Right lobe of liver (tissue), 6 donors: ENCODE data around the gene TOB2. TPM values are rescaled to one million over a fixed set of nuclear protein-coding genes. Genes with fewer than 3 reads are reported as not detected.
"Not testable (repeated sequence)": the region's sequence is repeated elsewhere in the genome, so short reads cannot be mapped to it uniquely, and the experiment has no call there.

Experiments
- ATAC-seq, 4 donors: fragments of 200-7000 bp; cut with Tn5 transposase; one replicate each; pipeline ENCODE4 v1.9.1; 2020; ENCODE audit warnings: mild to moderate bottlenecking in 4 of 4, moderate library complexity in 4 of 4
- DNase-seq, 3 donors: peaks; one replicate each; pipeline ENCODE4 v3.0.0-alpha.2; 2020
- H3K27ac ChIP-seq, 3 donors: fragments of 200-600 bp; one replicate each; pipeline ENCODE4 v1.8.0; 2022
- H3K27me3 ChIP-seq, 2 donors: fragments of 200-600 bp; one replicate each; pipeline ENCODE4 v1.8.0; 2022
- H3K36me3 ChIP-seq, 4 donors: fragments of 200-600 bp; sonication (generic) in 1 of 4; one replicate each; pipeline versions ENCODE4 v1.5.1 to v1.8.0; 2017 to 2022; ENCODE audit warnings: control low read depth in 1 of 4
- H3K4me1 ChIP-seq, 4 donors: fragments of 200-600 bp; sonication (generic) in 1 of 4; one replicate each; pipeline versions ENCODE4 v1.5.1 to v1.8.0; 2017 to 2022; ENCODE audit warnings: control low read depth in 1 of 4
- H3K4me3 ChIP-seq, 3 donors: fragments of 200-600 bp; one replicate each; pipeline ENCODE4 v1.8.0; 2022
- H3K9me3 ChIP-seq, 4 donors: fragments of 200-600 bp; sonication (generic) in 1 of 4; one replicate each; pipeline versions ENCODE4 v1.5.1 to v1.8.0; 2017 to 2022; ENCODE audit warnings: control low read depth in 1 of 4
- POLR2A ChIP-seq: fragments of 450-650 bp; IDR thresholded peaks from one replicate; pipeline ENCODE4 v1.6.1; 2017; ENCODE audit warnings: antibody characterized with exemption, mild to moderate bottlenecking
- WGBS: methylation state at CpG from one replicate; pipeline ENCODE4 v1.1.6; 2018; ENCODE audit warnings: low coverage, low lambda C conversion rate; ENCODE audit not compliant: insufficient coverage; ENCODE audit errors: missing lambda C conversion rate; 5-methylcytosine and 5-hydroxymethylcytosine counted together
- intact Hi-C, 2 donors: fragments of 100-400 bp; cut with DNase I; formaldehyde crosslinking; loops; one replicate each; pipeline versions ENCODE4 v1.11.2 to v1.14.1; 2022
- total RNA-seq, 6 experiments: library from RNA; depleted of rRNA in 2 of 6; stranded (reverse); fragments of >200 nt in 2 of 6; fragmentation: NEBNext Ultra II Directional in 3 of 6; extraction: Animal tissue kit (Norgen Biotek cat#: 25700) in 3 of 6; gene quantifications; one replicate each; pipeline versions ENCODE4 v1.1.0 to v1.2.4, GENCODE V29; 2016 to 2023
- TF ChIP-seq, protein P1 (sequence below), 4 donors: fragments of 200-600 bp in 3 of 4; fragments of 450-650 bp in 1 of 4; IDR thresholded peaks; one replicate each; pipeline versions ENCODE4 v1.5.1 to v1.8.0; 2016 to 2022; ENCODE audit warnings: antibody characterized with exemption in 4 of 4, mild to moderate bottlenecking in 2 of 4
- donor health status: DM: no; HTN: yes; CAD: no.
- donor health status: DM: no; HTN: no; CAD: no.
- donor health status: DM: no; HTN: no; CAD: no.
- donor health status: DM: no; HTN: yes; CAD: no.
- donor health status: DM: no; HTN: yes; CAD: no.

TOB2 gene
- total RNA-seq, 6 experiments from 2014 or later: 11.6 to 33.4 (median 19.4) TPM

GRCh38 chr22:41446057-41446501, 522 bp downstream of the TOB2 start:
- Histone ChIP-seq H3K4me1 (peaks cover 0 to 34% (median 10%) of the 10 kb centered on the region in 4 donors), H3K36me3 (peaks cover 0 to 17% (median 6%) of the 10 kb centered on the region in 4 donors), H3K27ac (peak overlapping the region; percentile 98 to 100 (median 99)), H3K9me3 (no peaks in the 10 kb centered on the region), H3K4me3 (peak overlapping the region; percentile 72 to 96 (median 95)), H3K27me3 (no peaks in the 10 kb centered on the region)
- intact Hi-C loops: no loop called here
- ATAC-seq: no peak
- DNase-seq: peak; percentile 47 to 66 (median 62)
- WGBS: under 1% methylated on average over 12 of the region's 34 CpGs
- no peak for TF ChIP-seq POLR2A
- TF ChIP-seq, protein P1, sequence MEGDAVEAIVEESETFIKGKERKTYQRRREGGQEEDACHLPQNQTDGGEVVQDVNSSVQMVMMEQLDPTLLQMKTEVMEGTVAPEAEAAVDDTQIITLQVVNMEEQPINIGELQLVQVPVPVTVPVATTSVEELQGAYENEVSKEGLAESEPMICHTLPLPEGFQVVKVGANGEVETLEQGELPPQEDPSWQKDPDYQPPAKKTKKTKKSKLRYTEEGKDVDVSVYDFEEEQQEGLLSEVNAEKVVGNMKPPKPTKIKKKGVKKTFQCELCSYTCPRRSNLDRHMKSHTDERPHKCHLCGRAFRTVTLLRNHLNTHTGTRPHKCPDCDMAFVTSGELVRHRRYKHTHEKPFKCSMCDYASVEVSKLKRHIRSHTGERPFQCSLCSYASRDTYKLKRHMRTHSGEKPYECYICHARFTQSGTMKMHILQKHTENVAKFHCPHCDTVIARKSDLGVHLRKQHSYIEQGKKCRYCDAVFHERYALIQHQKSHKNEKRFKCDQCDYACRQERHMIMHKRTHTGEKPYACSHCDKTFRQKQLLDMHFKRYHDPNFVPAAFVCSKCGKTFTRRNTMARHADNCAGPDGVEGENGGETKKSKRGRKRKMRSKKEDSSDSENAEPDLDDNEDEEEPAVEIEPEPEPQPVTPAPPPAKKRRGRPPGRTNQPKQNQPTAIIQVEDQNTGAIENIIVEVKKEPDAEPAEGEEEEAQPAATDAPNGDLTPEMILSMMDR (IDR thresholded peaks at IDR 0.05): no peak

DNA sequence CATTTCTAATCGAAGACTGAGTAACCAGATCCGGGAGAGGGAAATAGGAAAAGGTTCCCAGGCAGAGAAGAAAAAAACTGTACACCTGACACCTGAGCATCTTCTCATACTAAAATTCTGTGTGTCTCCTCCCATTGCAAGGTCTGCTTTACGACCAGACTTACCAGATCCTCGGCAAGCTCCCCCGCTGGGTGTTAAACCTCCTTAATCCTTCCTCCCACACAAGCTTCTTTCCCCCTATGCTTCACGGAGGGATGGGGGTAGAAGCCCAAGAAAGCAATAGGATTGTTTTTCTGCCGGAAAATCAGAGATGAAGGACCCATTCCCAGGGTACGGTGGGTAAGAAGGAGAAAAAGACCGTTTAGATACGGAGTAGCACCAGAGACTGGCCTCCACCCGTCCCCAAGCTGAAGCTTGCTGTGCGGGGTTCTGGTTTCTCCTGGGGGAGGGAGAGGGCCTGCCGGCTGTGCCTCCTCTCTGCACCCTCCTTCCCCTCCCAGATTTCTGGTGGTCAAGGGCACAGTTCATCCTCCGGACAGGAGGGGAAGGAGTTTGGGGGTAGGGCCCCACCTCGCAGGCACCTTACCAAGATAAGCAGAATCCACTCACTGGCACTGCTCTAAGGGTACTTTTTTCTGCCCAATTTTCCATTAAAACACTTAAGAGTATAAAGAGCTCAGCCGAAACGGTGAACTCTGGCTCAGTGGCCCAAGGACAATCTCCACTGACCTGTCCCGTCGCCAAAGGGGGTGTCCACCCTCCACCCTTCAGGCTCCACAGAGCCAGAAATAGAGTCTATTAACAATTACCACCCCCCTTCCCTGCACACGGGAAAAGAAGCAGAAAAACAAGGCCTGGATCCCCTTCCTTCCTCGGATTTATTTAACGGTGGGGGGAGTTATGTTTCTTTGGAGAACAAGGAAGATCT, 1.2 kb downstream of the TOB2 start:
- TF ChIP-seq, protein P1 (IDR thresholded peaks at IDR 0.05): no peak
- TF ChIP-seq POLR2A: no peak
- Histone ChIP-seq H3K9me3 (no peaks in the 10 kb centered on the region), H3K36me3 (peaks cover 0 to 20% (median 9%) of the 10 kb centered on the region in 4 donors), H3K27me3 (no peaks in the 10 kb centered on the region), H3K27ac (peak overlapping the region; percentile 98 to 100 (median 99)), H3K4me3 (peak overlapping the region; percentile 72 to 96 (median 95)), H3K4me1 (peaks cover 0 to 40% (median 12%) of the 10 kb centered on the region in 4 donors)
- DNase-seq (peak; percentile 28 to 58 (median 54)), ATAC-seq (no peak)
- WGBS: 0% methylated on average over 21 of the region's 22 CpGs
- intact Hi-C loops: no loop called here

GRCh38 chr22:41444360-41445128, 2.1 kb downstream of the TOB2 start:
- DNase-seq: peak; percentile 93
- Histone ChIP-seq H3K9me3 (no peaks in the 10 kb centered on the region), H3K27me3 (no peaks in the 10 kb centered on the region), H3K4me1 (peaks cover 0 to 48% (median 15%) of the 10 kb centered on the region in 4 donors), H3K27ac (peak overlapping the region; percentile 98 to 100 (median 99)), H3K36me3 (peaks cover 0 to 24% (median 9%) of the 10 kb centered on the region in 4 donors), H3K4me3 (peak overlapping the region; percentile 72 to 96 (median 95))
- WGBS: 0% methylated on average over 25 of the region's 35 CpGs
- TF ChIP-seq, protein P1 (IDR thresholded peaks at IDR 0.05): no peak
- TF ChIP-seq POLR2A: no peak
- intact Hi-C loops: no loop called here
- ATAC-seq: peak; percentile 53 to 69 (median 62)

- TF ChIP-seq, protein P1 (IDR thresholded peaks at IDR 0.05): no peak
- TF ChIP-seq POLR2A: no peak
- ATAC-seq: no peak
- Histone ChIP-seq H3K36me3 (peaks cover 0 to 34% (median 13%) of the 10 kb centered on the region in 4 donors), H3K9me3 (no peaks in the 10 kb centered on the region), H3K27me3 (no peaks in the 10 kb centered on the region), H3K4me1 (peaks cover 0 to 54% (median 20%) of the 10 kb centered on the region in 4 donors), H3K4me3 (no peak overlapping the region), H3K27ac (peak overlapping the region in 1 of 3 donors; percentile 5)
- 43% methylated on average over 2 of the region's 2 CpGs for WGBS
- intact Hi-C loops: no loop called here
- no peak for DNase-seq
Measured at GRCh38 chr22:41442240-41442792, 4.3 kb downstream of the TOB2 start.

GRCh38 chr22:41440511-41440910, 6.1 kb downstream of the TOB2 start:
- WGBS: 24% methylated on average over 2 of the region's 5 CpGs
- peaks cover 8 to 48% (median 27%) of the 10 kb centered on the region in 4 donors for H3K36me3 ChIP-seq
- H3K4me3 ChIP-seq, intact Hi-C loops, DNase-seq, H3K27ac ChIP-seq, ATAC-seq, H3K27me3 ChIP-seq, H3K9me3 ChIP-seq: not testable (repeated sequence)
- H3K4me1 ChIP-seq: peaks cover 0 to 72% (median 25%) of the 10 kb centered on the region in 4 donors
